C4-2B (cell line): ENCODE measurements around the gene PFN4.

Experiments
- H3K27ac ChIP-seq: fragments of 450-650 bp; 2 replicates; pipeline ENCODE4 v1.5.1; 2017
- ZFX ChIP-seq: fragments of 450-650 bp; IDR thresholded peaks from 2 replicates; pipeline ENCODE4 v1.6.1; 2017
- TF ChIP-seq, protein P1 (sequence below): fragments of 450-650 bp; conservative IDR thresholded peaks from 2 replicates; pipeline ENCODE4 v1.5.1; 2017; ENCODE audit warnings: mild to moderate bottlenecking

The PFN4 gene

DNA sequence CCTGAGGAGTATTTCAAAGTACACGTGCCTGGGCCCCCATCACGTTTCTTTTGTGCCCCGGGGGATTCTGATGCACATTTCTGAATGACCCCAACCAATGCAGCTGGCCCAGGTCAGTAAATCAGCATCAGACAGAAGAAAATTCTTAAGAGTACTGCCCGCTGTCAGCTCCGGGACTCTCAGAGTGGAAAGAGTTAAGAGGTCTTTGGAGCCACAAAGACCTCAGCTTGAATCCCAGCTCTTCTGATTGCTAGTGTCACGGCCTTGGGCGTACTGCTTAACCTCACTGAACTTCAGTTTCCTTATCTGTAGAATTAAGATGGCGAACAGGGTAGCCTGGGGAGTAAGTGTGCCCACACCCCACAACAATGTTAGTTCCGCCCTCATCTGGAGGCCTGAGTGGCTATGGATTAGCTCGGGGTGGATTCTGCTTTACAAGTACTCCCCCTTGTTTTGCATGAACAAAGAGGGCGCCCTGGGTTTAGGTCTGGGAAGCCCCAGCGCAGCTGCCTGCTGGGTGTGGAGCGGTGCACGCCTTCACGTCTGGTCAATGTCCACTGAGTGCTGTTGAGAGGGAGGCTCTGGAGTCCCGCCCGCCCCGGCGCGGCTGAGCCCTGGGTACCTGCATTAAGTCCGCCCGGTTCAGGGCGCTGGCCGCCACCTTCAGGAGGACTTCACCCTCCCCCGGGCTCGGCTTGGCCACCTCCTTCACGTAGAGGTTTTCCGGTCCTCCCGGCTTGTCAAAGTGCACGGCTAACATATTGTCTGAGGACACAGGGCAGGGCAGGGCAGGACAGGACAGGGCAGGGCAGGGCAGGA is 39.4 kb downstream of the PFN4 start:
- TF ChIP-seq ZFX = no peak
- TF ChIP-seq, protein P1, sequence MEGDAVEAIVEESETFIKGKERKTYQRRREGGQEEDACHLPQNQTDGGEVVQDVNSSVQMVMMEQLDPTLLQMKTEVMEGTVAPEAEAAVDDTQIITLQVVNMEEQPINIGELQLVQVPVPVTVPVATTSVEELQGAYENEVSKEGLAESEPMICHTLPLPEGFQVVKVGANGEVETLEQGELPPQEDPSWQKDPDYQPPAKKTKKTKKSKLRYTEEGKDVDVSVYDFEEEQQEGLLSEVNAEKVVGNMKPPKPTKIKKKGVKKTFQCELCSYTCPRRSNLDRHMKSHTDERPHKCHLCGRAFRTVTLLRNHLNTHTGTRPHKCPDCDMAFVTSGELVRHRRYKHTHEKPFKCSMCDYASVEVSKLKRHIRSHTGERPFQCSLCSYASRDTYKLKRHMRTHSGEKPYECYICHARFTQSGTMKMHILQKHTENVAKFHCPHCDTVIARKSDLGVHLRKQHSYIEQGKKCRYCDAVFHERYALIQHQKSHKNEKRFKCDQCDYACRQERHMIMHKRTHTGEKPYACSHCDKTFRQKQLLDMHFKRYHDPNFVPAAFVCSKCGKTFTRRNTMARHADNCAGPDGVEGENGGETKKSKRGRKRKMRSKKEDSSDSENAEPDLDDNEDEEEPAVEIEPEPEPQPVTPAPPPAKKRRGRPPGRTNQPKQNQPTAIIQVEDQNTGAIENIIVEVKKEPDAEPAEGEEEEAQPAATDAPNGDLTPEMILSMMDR = no peak
- H3K27ac ChIP-seq = peak overlapping the region; percentile 67

- no peak for TF ChIP-seq ZFX
- TF ChIP-seq, protein P1 = no peak
- no peak overlapping the region; the same call in 1 of the 2 replicates for H3K27ac ChIP-seq
Measured at GRCh38 chr2:24082787-24083566, 40.2 kb downstream of the PFN4 start.

GRCh38 chr2:24080701-24081100 is 42.4 kb downstream of the PFN4 start:
- H3K27ac ChIP-seq = no peak overlapping the region
- TF ChIP-seq ZFX = no peak
- TF ChIP-seq, protein P1 = no peak

- H3K27ac ChIP-seq = peak overlapping the region; percentile 67
- TF ChIP-seq ZFX = no peak
- TF ChIP-seq, protein P1 = no peak
Measured at GRCh38 chr2:24077879-24078278, 45.3 kb downstream of the PFN4 start.

DNA sequence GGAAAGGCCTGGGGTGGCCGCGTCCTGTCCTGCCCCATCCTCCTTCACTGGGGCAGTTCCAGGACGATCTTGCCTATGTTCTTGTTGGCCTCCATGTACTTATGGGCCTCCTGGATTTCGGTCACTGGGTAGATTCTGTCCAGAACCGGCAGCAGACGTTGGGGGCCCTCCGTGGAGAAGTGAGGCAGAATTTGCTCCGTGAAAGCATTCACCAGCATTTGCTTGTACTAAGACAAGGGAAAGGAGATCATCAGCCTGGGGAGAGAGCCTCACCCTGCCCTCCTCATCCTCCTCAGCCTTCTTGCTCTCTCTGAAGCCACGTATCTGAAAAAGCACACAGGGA is 45.6 kb downstream of the PFN4 start:
- no peak for TF ChIP-seq ZFX
- TF ChIP-seq, protein P1 = no peak
- H3K27ac ChIP-seq = peak overlapping the region; percentile 67

DNA sequence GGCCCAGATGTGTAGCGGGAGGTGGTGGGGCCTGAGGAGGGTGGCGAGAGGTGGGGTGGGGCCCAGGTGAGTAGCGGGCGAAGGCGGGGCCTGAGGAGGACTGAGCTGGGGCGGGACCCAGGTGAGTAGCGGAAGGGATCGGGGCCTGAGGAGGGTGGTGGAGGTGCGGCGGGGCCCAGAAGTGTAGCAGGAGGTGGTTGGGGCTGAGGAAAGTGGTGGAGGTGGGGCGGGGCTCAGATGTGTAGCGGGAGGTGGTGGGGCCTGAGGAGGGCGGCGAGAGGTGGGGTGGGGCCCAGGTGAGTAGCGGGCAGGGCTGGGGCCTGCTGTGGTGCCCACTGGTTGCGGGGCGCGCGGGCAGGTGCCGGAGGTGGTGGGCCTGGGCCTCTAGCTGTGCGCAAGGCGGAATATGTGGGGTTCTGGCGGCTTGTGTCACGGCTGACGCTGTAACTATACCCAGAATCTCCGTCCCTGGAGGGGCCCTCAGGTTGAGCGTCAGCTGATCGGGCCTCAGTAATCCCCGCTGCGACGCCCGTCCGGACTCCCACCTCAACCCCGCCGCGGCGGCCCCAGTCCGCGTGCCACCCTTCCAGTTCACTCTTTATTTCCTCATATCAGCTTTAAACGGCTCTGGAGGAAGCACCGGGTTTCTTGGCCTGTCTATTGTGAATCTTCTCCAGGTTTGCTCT is 46.1 kb downstream of the PFN4 start:
- peak overlapping the region; percentile 67 for H3K27ac ChIP-seq
- TF ChIP-seq ZFX = peak; percentile 67
- TF ChIP-seq, protein P1 = no peak
